ENCODE data around the gene SLIT3.

Gene SLIT3

DNA sequence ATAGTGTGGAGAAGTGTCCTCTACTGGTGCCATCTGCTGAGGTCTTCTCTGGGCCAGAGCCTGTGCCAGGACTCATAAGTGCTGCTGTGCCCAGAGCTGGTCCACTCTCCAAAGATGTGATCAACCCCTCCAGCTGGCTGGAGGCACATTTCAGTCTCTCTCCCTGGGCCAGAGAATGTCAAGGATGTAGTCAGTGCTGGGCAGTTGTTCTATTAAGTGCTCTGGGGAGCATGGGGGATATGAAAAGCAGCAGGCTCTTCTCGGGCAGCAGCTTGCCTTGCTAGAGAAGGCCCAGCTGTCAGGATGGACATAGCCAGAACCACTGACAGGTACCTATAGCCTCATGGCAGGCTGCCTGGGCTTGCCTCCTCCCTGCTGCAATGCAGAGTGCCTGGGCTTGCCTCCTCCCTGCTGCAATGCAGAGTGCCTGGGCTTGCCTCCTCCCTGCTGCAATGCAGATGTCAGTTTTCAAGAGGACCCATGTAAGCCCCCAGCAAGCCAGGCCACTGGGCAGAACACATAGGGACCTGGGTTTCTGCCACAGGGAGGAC lies 564.6 kb downstream of the SLIT3 start:
- DNase-seq (ENCODE audit: low spot score), result no peak

DNA sequence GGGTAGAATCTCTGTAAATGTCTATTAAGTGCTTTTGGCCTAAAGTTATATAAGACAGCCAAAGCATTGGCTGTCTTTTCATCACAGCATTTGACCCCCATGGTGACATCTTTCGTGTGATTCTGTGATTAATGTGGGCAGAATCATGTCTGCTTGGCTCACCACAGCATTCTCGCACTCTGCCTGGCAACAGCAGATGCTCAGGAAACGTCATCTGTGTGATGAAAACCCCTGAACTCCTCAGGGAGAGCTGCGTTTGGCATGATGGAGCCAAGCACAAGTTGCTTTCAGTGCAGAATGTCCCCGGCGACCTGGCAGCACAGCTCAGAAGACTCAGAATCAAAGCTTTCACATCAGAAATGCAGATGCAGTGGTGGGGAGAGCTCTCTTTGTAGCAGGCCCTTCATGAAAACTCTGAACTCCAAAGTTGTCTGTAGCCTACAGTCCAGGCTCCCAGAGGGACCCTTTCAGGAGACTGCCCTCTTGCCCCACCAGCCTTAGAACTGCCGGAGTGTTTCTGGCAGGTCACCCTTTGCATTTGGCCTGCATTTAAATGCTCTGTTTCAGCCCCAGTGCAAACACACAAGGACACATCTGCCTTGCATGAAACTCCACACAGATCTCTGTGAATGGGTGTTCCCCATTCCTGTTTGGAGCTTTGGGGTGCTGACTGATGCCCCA lies 566.2 kb downstream of the SLIT3 start:
- no peak for DNase-seq (ENCODE audit: low spot score)

DNA sequence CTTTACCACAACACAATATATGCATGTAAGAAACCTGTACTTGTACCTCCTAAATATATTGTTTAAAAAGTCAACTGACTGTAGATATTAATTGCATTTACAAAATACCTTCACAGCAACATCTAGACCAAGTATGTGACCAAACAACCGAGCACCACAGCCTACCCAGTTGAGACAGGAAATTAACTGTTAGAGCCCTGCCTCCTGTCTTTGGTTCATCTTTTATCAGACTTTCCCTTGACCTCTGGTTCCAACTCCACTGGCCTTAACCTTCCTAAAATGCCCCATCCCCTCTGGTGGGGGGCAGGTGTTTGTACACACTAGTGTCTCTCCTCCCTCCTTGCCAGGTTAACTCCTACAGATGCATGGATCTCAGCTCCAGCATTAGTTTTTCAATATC lies 566.8 kb downstream of the SLIT3 start:
- no peak for DNase-seq (ENCODE audit: low spot score)

DNA sequence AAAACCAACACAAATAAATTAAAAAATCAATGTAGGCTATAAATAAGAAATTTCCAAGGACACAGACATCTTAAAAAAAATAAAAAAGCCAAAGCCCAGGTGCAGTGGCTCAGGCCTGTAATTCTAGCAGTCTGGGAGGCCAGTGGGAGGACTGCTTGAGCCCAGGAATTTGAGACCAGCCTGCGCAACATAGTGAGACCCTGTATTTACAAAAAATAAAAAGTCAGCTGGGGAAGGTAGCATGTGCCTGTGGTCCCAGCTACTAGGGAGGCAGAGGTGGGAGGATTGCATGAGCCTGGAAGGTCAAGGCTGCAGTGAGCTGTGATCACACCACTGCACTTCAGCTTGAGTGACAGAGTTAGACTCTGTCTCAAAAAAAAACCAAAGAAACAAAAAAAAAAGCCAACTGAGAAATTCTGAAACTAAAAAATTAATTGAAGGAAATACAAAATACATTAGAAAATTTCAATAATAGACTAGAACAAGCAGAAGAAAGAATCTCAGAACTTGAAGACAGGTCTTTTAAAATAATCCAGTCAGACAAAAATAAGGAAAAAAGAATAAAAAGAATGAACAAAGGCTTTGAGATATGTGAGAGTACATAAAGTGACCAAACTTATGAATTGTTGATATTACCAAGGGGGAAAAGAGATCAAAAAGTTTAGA lies 572.3 kb downstream of the SLIT3 start:
- no peak for DNase-seq (ENCODE audit: low spot score)

DNA sequence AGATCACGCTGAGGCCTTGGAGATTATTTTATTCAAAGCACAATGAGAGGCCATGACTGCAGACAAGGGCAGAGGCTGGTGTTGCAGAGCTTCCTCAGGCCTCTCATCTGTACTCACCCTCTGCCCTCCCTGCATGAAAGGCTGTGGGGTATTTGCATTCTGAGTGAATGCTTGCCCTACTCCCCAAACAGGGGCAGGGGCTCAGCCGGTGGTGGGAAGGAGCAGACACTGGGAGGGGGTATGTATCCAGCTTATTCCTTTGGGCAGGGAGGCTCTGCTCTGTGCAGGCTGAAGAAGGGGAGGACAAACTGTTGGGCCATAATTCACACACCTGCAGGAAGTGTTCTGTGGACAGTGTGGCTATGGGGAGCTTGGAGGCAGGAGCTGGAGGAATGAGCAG lies 573.4 kb downstream of the SLIT3 start:
- no peak for DNase-seq (ENCODE audit: low spot score)

DNA sequence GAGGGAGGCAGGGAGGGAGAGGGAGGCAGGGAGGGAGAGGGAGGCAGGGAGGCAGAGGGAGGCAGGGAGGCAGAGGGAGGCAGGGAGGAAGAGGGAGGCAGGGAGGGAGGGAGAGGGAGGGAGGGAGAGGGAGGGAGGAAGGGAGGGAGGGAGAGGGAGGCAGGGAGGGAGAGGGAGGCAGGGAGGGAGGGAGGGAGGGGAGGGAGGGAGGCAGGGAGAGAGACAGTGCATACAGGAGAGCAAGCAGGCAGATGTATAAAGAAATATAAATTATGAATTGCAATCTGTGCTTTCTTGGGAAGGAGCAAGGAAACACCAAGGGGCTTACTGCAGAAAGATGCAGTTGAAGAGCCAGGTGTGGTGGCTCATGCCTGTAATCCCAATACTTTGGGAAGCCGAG lies 574.6 kb downstream of the SLIT3 start:
- DNase-seq (ENCODE audit: low spot score), result no peak

DNA sequence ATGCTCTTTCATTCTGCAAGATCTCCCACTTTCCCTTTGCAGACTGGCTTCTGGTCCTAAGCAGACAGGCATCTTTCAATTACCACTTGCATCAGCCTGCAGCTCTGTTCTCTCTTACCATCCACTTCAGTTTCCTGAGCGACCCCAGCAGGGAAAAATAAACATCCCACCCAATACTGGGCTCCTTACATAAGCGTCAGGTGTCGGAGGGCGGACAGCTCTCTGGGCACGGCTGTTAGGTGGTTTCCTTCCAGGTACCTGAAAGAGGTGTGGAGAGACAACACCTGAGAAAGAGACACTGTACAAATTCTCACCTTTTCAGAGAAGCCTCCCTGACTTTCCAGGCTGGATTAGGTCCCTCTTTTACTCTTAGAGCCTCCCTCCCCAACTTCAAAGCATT lies 576.7 kb downstream of the SLIT3 start:
- DNase-seq (ENCODE audit: low spot score), result no peak

DNA sequence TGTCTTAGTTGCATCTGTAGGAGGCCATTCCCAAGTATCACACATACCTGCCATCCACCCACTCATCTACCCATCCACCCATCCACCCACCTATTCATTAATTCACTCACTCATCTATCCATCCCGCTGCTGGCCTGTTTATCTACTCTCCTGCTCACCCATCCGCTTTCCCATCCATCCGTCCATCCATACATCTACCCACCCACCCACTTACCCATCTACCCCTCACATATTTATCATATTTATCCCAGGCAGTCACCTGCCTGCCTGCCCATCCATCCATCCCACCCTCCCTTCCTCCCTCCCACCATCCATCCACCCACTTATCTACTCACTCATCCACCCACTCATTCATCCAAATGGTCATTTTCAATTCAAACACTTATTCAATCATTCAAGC lies 577.9 kb downstream of the SLIT3 start:
- no peak for DNase-seq (ENCODE audit: low spot score)

DNA sequence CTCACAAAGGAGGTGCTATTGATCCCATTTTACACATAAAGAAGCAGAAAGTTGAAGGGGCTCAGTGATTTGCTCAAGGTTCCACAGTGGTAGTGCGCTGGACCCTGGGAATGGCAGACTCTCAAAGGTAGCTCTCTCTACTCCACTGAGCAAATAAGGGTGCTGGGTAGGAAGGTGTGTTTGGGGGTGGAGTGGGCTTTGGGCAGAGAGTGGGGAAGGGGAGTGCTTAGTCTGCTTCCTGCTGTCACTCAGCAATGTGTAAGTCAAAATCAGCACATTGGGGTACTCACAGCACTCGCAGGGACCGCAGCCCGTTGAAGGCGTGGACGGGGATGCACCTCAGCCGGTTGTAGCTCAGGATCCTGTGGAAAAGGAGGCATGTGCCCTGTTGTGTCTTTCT lies 579.0 kb downstream of the SLIT3 start:
- no peak for DNase-seq (ENCODE audit: low spot score)

DNA sequence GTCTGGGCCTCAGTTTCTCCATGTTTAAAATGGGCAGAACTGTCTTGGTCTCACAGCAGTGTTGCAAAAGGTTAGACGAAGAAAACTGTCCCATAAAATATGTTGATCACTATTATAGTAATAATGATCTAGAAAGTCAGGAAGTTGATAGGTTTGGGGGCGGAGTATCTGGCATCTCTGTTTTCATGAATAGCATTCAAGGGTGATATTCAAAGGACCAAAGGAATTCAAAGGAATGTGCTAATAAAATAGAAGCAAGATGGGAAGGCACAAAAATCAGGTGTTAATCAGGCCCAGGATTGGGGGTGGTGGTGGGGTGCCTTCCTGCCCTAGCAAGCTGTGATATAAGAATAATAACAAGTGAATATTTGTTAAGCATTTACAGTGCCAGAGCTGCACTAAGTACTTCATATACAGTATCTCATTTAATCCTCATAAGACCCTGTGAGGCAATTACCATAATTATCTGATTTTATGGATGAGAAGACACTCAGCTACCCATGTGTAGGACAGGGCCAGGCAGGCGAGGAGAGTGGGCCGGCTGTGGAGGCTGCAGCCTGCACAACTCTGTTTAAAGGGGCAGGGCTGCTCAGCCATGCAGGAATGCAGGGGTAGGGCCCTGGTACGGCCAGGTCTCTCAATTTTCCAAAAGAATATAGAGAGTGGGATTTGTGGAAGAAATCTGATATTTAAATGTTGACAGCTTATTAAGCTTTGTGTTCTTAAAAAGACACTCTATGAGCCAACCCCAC lies 579.8 kb downstream of the SLIT3 start:
- no peak for DNase-seq (ENCODE audit: low spot score)

DNA sequence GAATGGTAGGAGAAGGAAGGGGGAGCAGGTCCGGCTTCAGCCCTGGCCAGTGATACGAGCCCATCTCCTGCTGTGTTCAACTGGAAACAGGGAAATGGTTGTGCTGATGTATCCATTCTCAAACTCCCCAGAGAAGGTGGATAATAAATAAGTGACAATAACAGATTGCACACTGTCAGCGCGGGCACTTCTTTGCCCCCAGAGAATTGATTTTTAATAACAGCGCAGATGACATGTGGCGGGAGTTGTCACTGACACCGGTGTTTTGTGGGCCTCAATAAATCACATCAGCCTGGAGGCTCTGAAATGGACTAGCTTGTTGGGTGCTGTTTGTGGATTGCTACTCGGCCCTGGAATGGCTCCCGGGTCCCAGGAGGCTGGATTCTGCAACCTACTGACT lies 580.4 kb downstream of the SLIT3 start:
- DNase-seq (ENCODE audit: low spot score), result no peak

DNA sequence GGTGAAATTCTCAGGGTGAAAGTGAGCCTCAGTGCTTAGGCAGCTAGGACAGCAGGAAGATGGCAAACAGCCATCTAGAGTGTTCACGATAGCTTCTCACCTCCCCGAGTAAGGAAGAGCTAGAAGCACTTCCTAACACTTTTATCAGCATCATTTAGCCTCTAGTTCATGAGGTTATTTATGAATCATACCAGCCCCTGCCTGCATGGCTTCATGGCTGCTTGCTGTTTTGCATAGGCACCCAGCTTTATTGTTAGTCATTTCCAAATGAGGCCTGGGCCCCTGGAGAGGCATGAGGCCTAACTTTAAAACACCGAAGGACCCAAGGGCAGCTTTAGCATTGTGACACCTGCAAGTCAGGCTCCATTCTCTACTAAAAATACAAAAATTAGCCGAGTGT lies 586.9 kb downstream of the SLIT3 start:
- no peak for DNase-seq (ENCODE audit: low spot score)

DNA sequence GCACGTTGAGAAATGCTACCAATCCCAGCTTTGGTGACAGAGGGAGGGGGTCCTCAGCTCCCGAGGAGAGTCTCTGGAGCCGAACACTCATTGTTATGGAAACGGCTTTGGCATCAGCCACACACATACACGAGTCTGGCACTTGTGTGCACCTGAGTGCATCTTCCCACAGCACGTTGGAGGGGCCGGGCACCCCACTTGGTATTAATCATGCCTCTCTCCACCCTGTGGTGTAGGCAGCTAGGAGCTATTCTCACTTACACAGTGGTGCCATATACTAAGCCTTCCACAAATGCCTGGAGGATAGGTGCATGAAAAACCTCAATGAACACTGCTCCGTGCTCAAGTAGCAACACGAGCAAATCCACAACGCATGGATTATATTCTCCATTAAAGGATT lies 587.9 kb downstream of the SLIT3 start:
- no peak for DNase-seq (ENCODE audit: low spot score)

DNA sequence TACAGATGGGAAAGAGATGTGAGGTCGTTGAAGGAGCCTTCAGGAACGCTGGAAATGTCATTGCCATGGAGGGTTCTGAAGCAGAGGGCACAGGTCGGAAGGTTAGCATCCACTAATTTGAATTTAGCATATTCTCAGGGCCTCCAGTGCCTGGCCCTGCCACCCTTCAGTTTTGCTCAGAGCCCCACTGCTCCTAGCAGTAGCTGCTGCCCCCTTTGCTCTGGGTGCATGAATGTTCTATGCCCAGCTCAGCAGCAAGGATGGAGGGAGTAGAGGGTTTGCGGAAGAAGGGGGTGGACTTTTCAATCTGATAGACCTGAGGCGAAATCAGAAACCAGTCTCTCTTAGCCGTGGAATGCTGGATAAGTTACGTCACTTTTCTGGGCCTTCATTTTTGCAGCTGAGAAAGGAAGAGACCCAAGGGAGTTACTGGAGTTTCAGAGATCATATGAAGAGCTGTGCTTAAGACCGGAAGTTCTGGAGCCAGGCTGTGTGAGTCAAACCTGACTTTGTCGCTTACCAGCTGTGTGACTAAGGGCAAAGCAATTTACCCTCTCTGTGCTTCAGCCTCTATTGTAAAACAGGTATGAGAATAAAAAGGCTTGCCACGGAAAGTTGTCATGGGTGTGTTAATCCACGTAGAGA lies 588.5 kb downstream of the SLIT3 start:
- DNase-seq (ENCODE audit: low spot score), result no peak

DNA sequence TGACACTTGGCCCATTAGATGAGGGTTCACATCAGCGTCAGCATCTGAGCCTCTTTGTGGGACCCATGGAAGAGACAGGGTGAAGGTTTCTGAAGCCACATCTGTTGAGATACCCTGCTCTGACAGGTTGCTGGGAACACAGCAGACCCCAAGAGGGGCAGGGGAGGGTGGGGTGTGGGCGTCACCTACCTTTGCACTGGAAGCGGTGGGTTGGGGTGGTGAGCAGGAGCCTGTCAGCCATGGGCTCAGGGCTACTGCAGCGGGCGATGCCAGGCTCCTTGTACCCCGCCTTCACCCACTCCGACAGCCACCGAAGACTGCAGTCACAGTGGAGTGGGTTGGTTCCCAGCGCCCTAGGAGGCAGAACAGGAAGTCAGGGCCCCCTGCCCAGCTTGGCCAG lies 590.2 kb downstream of the SLIT3 start:
- no peak for DNase-seq (ENCODE audit: low spot score)

DNA sequence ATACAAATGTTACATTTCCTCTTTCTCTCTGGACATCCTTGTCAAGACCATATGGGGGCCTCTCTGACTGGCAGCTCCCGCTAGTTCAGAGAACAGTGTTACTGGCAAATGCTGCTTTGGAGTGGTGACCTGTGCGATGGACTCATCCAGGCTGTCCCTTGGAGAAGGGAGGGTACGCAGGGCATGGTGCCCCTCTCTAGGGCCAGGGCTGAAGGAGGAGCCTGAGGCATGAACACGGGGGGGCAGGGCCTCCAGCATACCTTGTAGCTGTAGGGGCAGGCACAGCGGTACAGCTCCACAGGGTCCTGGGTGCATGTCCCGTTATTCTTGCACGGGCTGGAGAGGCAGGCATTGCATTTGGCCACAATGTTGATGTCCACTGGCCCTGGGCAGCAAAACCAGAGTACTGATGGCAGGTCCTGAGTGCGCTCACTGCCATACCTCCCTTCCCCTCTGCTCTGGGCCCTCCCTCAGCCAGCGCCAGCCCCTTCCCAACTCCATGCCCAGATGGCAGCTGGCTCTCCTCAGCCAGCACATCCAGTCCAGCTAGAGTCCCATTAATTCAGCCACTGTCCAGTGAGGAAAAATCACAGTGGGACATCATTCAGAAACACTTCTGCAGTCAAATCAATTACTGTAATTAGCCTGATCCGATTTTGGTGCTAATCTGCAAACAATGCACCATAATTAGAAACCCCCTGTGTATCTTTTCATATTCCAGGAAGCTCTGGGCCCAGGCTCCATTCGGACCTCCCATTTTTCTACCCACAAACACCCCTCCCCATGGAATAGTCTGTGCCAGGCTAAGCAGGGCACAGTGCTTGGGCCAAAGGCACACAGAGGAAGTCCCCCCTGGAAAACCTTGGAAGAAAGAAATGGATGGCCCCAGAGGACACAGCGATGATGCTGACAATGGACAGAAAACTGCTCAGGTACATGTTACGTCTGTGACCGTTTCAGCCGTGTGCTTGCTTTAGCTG lies 592.9 kb downstream of the SLIT3 start:
- no peak for DNase-seq (ENCODE audit: low spot score)

DNA sequence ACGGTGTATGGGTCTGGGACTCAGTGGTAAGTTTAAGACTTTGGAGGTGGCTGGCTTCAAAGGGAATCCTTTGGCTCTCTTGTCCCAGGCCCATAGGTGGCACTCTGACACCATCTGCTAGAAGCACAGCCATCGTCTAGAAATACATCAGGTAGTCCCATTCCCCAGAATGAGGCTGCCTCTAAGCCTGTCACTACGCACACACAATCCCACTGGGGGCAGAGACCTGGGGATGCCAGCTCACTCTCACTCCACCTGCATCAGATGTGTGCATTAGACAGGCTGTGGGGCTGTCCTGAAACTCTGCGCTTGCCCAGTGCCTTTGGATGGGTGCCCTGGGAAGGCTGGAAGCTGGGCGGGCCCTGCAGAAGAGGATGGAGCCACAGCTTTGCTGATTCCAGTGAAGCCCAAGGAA lies 594.3 kb downstream of the SLIT3 start:
- peak; percentile 72 for DNase-seq (ENCODE audit: low spot score)

DNA sequence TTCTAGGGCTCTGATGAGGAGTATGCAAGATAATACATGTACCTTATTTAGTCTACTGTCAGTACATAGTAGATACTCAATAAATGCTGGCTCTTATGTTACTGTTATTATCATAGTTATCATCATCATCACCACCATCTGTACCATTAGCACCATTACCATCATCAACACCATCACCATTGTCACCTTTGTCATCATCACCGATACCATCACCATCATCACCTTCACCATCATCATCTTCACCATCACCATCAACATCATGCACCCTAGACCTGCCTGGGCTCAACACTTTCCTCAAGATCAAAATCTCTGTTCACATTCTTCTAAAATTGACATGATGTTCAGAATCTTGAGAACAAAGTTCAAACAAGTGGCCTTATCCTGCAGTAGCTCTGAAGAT lies 595.6 kb downstream of the SLIT3 start:
- no peak for DNase-seq (ENCODE audit: low spot score)

DNA sequence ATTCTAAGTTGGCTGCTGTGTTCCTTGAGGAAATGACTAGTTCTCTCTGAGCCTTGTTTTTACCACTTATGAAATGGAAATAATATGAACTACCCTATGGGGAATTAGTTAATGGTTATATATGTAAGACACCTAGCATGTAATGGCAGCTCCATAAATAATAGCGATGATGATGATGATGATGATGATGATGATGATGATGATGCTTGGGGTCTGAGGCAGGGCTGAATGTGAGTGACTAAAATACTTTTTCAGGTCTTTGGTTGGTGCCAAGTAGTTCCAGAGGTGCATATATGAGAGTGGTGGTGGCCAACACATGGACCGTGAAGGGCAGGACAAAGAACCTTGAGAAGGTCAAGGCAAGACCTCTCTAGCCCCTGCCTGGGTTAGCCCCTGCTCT lies 598.4 kb downstream of the SLIT3 start:
- no peak for DNase-seq (ENCODE audit: low spot score)

DNA sequence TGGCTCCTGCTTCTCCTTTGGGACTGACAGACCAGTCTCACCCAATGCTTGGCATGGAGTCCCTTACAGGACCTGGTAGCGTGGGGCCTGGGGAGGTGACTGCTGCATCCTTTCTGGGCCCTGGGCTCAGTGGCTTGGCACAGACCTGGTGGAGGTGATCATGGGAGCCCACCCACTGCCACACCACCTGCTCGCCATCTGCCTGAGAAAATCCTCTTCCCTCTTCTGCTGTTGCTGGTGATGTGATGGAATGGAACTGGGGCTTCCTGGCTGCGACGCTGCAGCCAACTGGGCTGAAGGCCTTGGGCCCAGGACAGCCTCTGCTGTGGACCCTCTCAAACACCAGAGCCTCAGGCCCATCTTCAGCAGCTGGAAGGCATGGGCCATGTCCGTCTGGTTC lies 599.3 kb downstream of the SLIT3 start:
- no peak for DNase-seq (ENCODE audit: low spot score)

DNA sequence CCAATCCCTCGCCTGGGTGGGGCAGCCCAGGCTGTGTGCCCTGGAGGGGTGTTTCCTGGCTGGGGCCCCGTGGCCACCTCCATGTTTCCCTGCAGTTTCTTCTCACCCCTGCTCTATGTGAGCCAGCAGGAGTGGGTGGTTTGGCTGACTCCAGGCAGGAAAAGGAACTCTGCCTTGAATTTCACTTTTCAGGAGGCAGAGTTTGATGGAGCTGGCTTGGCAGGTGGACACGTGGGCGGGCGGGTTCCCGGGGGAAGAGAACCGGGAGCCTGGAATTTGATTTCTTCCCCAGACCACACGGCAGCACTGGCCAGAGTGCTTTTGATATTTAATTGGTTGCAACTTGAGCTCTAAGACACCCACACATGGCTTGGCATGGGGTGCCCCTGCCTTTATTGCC lies 601.9 kb downstream of the SLIT3 start:
- no peak for DNase-seq (ENCODE audit: low spot score)

Data from hematopoietic multipotent progenitor cell treated with erythropoietin and hydrocortisone succinate and interleukin-3 and kit ligand, for 17 days (in vitro differentiated cells).